Colon (tissue), 2 donors: ENCODE measurements around the gene ACTR3.
"Not testable (repeated sequence)": the region's sequence is repeated elsewhere in the genome, so short reads cannot be mapped to it uniquely, and the experiment has no call there.

Experiments
- FAIRE-seq: peaks from 2 replicates; lab custom pipeline; 2012; peaks lifted over from hg19 to GRCh38; lab: Jason Lieb, UNC
- donor health status: control.
- donor health status: control.

Gene ACTR3

DNA sequence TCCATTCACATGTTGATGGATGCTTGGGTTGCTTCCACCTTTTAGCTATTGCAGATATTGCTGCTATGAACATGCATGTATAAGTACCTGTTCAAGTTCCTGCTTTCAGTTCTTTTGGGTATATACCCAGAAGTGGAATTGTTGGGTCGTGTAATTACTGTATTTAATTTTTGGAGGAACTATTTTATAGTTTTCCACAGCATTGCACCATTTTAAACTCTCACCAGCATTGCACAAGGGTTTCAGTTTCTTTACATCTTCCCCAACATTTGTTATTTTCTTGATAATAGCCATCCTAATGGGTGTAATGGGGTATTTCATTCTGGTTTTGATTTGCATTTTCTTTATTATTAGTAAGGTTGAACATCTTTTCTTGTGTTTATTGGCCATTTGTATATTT, 16.0 kb downstream of the ACTR3 start:
- FAIRE-seq, result no peak

DNA sequence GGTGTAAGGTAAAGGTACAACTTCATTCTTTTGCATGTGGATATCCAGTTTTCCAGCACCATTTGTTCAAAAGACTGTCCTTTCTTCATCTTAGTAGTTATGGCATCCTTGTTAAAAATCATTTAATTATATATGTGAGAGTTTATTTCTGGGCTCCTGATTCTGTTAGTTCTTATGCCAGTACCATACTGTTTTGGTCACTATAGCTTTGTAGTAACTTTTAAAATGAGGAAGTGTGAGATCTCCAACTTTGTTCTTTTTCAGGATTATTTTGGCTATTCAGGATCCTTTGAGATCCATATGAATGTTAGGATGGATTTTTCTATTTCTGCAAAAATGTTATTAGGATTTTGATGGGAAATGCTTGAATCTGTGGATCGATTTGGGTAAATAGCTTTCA, 16.8 kb downstream of the ACTR3 start:
- no peak for FAIRE-seq

DNA sequence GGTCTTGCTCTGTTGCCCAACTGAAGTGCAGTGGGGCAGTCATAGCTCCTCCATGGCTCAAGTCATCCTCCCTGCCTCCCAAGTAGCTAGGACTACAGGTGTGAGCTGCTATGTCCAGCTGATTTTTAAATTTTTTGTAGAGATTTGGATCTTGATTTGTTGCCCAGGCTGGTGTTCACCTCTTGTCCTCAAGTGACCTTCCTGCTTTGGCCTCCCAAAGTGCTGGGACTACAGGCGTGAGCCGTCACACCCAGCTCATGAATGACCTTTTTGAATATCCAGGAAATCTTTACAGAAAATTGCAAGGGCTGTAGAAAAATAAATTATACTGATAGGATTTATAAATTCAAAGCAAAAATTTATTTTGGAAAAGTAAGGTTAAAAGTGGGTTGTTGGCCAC, 17.4 kb downstream of the ACTR3 start:
- FAIRE-seq, result no peak

DNA sequence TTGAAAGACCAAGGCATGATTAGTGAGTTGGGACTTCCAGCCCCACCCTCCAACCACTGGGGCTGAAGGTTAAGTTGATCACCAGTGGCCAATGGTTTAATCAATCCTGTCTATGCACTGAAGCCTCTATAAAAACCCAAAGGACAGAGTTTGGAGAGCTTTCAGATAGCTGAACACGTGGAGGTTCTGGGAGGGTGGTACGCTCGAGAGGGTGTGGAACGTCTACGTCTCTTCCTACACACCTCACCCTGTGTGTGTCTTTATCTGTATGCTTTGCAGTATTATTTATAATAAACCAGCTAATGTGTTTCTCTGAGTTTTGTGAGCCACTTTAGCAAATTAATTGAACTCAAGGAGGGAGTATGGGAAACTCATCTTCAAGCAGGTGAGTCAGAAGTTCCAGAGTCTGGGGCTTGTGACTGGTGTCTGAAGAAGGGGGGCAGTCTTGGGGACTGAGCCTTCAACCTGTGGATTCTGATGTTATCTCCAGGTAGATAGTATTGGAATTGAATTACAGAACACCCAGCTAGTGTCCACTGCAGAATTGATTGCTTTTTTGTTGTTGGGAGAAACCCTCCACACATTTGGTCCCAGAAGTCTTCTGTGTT, 20.3 kb downstream of the ACTR3 start:
- no peak for FAIRE-seq

DNA sequence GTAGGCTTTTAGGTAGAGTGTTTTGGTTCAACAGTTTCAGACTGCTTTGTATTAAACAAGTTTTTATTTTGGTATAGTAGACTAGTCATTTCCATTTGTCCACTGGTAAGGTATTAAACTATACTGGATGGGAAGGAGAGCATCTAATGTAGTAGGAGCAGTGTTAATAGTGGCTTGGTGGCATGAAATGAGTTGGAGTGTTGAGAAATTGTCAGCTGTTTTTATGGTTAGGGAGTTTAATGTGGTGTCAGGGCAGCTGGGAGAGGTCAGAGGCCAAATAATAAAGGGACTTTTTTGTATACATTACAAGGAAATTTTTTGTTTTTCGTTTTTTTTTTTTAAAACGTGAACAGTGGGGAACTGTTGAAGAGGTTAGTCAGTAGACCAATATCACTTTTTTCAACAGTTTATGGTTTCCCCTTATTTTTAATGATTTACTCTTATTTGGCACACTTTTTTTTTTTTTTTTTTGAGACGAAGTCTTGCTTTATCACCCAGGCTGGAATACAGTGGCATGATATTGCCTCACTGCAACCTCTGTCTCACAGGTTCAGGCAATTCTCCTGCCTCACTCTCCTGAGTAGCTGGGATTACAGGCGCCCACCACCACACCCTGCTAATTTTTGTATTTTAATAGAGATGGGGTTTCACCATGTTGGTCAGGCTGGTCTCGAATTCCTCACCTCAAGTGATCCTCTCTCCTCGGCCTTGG, 21.2 kb downstream of the ACTR3 start:
- no peak for FAIRE-seq

DNA sequence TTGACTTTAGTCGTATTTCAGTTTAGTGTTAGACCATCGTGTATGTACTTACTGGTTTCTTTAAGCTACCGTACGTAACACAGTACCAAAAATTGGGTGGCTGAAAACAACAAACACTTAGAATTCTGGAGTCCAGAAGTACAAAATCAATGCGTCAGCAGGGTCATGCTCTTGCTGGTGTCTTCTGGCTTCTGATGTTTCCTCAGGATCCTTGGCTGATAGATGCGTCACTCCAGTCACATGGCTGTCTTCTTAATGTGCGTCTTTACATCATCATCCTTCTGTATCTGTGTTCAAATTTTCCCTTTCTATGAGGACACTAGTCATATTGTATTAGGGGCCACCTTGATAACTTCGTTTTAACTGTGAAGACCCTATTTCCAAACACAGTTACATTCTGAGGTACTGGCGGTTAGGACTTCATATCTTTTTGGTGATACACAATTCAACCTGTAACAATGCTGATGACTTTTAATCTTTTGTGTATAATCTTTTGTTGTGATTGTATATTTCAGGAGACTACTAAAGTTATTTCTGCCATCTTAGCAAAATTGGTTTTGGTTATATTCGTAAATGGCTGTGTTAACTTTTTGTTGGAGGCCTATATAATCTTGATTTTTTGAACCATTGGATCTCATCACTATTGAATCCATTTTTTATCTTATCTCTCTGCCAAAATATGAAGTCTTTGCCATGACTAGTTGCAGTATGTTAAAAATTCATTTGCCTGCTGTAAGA, 25.4 kb downstream of the ACTR3 start:
- peak; percentile 21 for FAIRE-seq

DNA sequence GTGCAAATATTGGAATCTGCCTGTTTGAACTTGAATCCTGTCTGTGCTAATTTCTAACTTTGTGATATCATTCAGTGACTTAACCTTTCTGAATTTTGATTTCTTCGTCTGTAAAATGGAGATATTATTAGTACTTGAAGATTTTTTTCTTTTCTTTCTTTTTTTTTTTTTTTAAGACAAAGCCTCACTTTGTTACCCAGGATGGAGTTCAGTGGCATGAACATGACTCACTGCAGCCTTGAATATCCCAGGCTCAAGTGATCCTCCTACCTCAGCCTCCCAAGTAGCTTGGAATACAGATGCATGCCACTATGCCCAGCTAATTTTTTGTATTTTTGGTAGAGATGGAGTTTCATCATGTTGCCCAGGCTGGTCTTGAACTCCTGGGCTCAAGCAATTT, 28.3 kb downstream of the ACTR3 start:
- no peak for FAIRE-seq

DNA sequence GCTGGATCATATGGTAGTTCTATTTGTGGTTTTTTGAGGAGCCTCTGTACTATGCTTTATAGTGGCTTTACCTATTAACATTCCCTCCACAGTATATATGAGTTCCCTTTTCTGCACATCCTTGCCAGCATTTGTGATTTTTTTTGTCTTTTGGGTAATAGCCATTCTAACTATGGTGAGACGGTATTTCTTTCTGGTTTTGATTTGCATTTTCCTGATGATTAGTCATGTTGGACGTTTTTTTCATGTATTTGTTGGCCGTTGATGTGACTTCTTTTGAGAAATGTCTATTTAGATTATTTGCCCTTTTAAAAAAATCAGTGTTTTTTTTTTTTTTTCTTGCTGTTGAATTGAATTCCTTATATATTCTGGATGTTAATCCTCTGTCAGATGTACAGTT, 31.1 kb downstream of the ACTR3 start:
- no peak for FAIRE-seq

DNA sequence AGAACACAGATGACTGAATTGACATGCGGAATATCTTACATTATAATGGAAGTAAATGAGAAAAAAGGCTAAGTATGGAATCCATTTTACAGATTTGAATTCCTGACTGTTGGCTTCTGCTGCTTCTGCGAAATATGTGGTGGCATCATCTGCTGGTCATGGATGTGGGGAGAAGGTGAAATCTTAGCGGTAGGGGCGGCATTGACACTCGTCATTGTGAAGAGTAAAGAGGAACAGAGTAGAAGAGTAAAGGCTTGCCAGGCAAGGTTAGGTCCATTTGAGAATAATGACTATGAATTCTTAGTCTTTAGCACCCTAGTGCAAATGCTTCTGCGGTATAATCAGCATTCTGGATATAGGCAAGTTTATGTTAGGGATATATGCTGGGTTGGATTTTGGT, 32.4 kb downstream of the ACTR3 start:
- no peak for FAIRE-seq

DNA sequence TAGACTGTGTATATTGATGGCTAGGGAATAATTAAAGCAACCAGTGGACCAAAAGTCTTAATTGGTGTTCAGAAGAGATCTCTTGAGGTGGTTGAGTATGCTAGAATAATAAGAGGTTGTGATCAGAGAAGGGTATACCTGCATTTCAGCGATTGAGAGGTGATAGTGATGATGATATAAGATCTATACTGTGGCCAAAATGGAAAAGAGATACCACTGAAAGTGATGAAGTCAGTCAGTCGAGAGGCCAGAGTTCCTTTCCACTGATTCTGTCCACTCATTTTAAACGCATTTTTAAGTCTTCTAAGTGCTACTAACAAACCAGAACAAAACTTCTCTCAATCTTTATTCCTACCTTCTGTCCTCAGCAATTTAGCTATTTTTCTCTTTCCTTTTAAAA, 32.9 kb downstream of the ACTR3 start:
- no peak for FAIRE-seq

DNA sequence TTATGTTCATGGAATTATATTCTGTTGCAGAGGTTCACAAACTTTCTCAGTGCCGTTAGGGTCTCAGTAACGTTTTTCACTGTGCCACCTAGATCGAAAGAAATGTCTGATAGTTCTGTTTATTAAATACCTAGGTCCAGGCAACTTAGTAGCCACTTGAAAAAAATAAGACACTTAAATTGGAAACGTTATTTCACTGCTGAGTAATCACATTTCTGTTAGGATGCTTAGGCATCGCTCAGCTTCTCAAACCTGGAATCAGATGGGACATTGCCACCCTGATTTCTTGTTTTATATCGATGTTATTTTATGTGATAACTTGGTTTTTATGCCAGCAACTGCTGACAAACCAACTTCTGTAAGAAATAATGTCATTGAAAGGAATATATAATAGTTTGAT, 36.0 kb downstream of the ACTR3 start:
- no peak for FAIRE-seq

DNA sequence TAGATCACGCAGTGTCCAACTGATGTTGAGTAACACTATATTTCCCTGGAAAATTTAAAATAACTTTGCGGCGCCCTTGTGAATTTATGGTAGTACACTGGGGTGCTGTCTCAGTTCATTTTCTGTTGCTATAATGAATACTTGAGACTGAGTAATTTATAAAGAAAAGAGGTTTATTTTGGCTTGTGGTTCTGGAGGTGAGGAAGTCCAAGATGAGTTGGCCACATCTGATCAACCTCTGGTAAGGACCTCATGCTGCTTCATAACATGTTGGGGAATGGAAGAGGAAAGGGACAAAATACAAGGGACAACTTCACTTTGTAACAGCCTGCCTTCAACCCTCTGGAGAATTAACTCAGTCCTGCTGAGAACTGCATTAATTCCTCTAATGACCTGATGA, 36.4 kb downstream of the ACTR3 start:
- no peak for FAIRE-seq

DNA sequence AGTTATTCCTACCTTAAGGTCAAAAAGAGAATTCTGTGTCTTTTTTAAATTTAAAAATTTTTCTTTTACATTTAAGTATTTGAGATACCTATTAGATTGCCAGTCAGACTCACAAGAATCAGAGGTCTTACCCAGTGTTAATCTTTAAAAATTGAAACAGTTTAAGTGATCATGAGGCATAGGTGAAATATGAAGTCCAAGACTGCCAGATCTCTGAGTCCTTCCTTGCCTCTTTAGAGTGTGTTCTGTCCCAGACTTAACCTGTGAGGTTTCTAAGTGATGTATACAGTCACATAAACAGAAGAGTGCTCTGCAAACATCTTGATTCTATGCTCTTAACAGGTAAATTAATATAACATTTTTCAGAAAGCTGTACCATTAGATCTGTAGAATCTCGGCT, 40.6 kb downstream of the ACTR3 start:
- FAIRE-seq, result no peak

DNA sequence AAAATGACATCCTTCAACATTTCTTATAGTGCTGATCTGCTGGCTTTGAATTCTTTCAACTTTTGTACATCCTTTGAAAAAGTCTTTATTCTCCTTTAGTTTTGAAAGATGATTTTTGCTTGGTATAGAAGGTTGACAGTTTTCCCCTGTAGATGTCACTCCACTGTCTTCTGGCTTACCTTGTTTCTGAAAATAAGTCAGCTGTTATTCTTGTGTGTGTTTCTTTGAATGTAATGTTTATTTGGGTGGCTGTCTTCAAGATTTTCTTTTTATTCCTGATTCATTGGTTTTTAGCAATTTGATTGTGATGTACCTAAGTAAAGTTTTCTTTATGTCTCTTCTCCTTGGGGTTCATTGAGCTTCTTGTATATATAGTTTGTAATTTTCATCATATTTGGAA, 47.6 kb downstream of the ACTR3 start:
- FAIRE-seq, result no peak

DNA sequence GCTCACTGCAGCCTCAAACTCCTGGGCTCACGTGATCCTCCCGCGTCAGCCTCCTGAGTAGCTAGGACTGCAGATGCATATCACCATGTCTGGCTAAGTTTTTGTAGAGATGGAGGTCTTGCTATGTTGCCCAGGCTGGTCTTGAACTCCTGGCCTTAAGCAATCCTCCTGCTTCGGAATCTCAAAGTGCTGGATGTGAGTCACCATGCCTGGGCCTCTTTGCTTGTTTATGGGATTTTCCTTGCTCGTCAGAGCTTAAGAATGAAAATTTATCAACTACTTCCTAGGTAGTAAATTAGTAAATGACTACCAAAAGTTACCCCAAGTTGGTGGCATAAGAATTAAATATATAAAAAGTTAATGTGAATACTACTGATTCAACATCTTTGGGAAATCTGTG, 51.0 kb downstream of the ACTR3 start:
- FAIRE-seq, result no peak

DNA sequence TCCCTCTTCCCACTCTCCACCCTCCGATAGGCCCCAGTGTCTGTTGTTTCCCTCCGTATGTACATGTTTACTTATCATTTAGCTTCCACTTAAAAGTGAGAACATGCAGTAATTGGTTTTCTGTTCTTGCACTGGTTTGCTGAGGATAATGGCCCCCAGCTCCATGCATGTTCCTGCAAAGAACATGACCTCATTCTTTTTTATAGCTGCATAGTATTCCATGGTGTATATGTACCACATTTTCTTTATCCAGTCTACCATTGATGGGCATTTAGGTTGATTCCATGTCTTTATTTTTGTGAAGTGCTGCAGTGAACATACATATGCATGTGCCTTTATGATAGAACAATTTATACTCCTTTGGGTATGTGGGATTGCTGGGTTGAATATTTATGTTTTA, 55.9 kb downstream of the ACTR3 start:
- FAIRE-seq, result not testable (repeated sequence)

DNA sequence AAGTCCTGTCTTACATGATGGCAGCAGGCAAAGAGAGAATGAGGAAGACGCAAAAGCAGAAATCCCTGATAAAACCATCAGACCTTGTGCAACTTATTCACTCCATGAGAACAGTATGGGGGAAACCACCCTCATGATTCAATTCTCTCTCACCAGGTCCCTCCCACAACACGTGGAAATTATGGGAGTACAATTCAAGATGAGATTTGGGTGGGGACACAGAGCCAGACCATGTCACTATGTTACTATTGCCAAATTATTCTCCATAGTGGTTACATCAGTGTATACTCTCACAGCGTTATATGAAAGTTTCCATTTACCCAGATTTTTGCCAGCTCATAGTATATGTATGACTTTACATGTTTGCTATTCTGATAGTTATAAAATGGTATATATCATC, 61.0 kb downstream of the ACTR3 start:
- not testable (repeated sequence) for FAIRE-seq

DNA sequence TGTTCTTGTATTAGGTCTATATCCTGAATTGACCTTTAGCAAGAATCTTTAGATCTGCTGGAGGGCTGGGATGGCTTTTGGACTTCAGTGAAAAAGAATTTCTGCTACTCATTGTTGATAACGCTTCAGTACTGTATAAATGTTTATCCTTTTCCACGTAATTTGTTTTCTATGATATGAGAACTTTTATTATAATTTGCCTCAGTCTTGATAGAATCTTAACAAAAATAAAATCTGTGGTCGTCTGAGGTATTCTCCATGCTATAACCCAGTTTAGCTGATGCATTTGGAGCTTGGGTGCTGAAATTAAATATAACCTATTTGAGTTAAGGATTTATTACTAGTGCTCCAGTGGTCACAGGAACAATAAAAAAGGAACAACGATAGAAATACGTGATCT, 71.1 kb downstream of the ACTR3 start:
- FAIRE-seq, result no peak

DNA sequence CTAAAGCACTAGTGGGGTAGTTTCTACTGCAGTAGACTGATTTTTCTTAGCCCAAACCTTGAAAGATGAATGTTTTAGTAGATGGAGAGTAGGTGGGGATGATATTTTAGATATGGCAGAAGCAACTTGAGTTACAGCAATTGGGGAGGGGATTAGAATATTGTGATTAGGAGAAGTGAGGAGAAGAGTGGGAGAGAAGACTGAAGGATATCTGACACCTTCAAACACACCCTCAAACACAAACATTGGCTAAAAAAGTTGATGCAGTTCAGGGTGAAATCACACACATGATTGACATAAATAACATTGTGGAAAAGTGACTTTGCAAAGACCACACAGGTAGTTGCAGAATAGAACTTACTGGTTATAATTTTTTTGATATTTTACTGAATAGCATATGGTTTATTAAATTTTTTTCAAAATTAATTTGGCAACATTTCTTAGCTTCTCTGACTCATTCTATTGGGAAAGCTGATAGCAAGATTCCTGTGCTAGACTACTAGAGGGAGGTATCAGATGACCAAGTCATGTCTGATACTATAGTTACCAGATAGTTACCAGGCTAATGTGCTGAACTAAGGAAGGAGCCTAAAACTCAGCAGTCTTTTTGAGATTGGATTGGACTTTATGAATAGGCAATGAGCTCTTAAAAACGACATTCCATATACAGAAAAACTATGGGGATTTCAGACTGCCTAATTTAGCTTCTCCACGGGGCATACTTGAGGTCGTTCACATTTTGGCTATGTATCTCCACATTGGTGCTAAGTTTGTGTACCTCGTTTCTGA, 73.0 kb downstream of the ACTR3 start:
- FAIRE-seq, result no peak

DNA sequence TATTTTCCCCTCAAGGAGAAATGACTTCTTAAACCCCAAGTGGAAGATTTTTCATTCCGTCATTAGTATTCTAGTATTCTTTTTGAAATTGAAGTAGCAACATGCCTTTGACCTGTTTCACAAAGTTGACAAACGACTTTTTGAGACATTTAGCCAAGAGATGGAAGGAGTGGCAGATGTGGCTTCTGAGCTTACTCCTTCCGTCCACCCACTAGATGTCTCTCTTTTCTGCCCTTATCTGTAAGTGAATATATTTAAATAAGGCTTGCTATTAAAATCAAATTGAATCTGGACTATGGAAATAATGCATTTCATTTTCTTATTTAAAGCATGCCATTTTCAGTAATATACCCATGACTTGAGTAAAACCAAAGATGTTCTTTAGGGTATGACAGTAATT, 74.1 kb downstream of the ACTR3 start:
- no peak for FAIRE-seq

DNA sequence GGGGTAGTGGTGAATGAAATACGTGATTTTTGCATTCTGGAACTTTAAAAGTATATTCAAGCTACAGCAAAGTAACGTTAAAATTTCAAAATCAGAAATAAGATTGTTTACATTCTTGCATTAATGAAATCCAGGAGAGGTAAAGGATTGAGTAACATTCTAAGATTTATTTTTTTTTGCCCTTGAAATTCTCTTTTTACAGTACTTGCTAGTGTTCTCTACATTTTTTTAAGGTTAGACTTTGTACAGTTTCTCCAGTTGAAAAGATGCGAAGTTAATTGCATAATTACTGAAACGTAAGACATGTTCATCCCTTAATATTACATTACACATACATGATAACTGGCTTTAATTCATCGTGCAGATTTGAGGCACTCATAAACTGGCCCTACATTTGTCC, 74.5 kb downstream of the ACTR3 start:
- FAIRE-seq, result no peak

DNA sequence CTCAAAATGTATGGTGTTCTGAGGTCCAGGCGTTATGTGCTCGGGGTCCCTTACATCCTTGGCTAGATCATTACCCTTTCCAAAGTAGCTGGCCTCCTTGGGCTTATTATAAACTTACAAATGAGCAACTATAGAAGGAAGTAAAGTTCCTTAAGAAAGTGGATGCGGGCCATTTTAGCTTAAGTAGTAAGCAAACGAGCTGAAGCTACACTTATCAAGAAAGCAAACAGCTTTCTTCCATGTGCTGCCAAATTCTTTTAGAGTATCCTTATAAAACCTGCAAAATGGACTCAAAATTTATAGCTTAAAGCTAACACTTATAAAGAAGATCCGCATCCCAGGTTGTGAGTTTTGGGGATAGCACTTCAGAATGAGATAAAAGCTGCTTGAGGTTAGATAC, 75.3 kb downstream of the ACTR3 start:
- FAIRE-seq, result no peak

DNA sequence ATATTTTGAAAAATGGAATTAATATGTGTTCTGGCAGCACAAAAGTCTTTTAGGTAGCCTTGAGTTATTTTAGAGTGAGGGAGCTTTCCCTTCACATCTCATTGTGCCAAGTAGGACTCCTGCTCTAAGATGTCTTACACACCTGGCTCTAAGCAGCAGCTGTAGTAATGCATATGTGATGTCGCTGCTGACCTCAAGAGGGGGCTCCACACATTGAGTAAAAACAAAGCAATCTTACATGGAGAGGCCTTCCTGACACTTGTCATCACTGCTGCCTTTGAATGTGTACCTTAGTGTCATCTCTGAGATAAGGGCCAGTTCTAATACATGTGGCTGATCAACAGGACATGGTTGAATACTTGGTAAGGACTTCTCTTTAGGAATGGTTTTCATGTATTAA, 75.8 kb downstream of the ACTR3 start:
- no peak for FAIRE-seq
